ENCODE measurements around the gene SAP30L. TPM values are rescaled to one million over a fixed set of nuclear protein-coding genes. Genes with fewer than 3 reads are reported as not detected.

Gene SAP30L
- total RNA-seq, 1 donor from 2014 or later = 18.1 TPM

GRCh38 chr5:154428208-154428607, 17.6 kb upstream of the SAP30L start:
- TF ChIP-seq CTCF (IDR thresholded peaks at IDR 0.05; ENCODE audit: partially characterized antibody, unreplicated experiment) = no peak
- DNase-seq = no peak
- Mint-ChIP-seq H3K27ac (ENCODE audit: unreplicated experiment) (no peak overlapping the region), H3K9me3 (ENCODE audit: unreplicated experiment) (no peaks in the 10 kb centered on the region), H3K36me3 (ENCODE audit: unreplicated experiment) (no peaks in the 10 kb centered on the region), H3K27me3 (ENCODE audit: unreplicated experiment) (no peaks in the 10 kb centered on the region), H3K4me1 (ENCODE audit: low read depth, unreplicated experiment) (no peaks in the 10 kb centered on the region), H3K4me3 (ENCODE audit: unreplicated experiment) (no peak overlapping the region)

- DNase-seq = no peak
- Mint-ChIP-seq H3K4me1 (ENCODE audit: low read depth, unreplicated experiment) (no peaks in the 10 kb centered on the region), H3K27me3 (ENCODE audit: unreplicated experiment) (no peaks in the 10 kb centered on the region)
These were observed 16.5 kb upstream of the SAP30L start for GRCh38 chr5:154429341-154429740.

GRCh38 chr5:154430466-154430865, 15.3 kb upstream of the SAP30L start:
- no peaks in the 10 kb centered on the region for H3K27me3 Mint-ChIP-seq (ENCODE audit: unreplicated experiment)
- H3K4me1 Mint-ChIP-seq (ENCODE audit: low read depth, unreplicated experiment) = no peaks in the 10 kb centered on the region
- TF ChIP-seq CTCF (IDR thresholded peaks at IDR 0.05; ENCODE audit: partially characterized antibody, unreplicated experiment) = no peak
- H3K4me3 Mint-ChIP-seq (ENCODE audit: unreplicated experiment) = no peak overlapping the region
- no peak overlapping the region for H3K27ac Mint-ChIP-seq (ENCODE audit: unreplicated experiment)
- no peaks in the 10 kb centered on the region for H3K9me3 Mint-ChIP-seq (ENCODE audit: unreplicated experiment)
- H3K36me3 Mint-ChIP-seq (ENCODE audit: unreplicated experiment) = no peaks in the 10 kb centered on the region
- no peak for DNase-seq

More at GRCh38 chr5:154429341-154429740, 16.5 kb upstream of the SAP30L start:
- H3K27ac Mint-ChIP-seq (ENCODE audit: unreplicated experiment) = no peak overlapping the region
- no peak overlapping the region for H3K4me3 Mint-ChIP-seq (ENCODE audit: unreplicated experiment)
- H3K36me3 Mint-ChIP-seq (ENCODE audit: unreplicated experiment) = no peaks in the 10 kb centered on the region
- TF ChIP-seq CTCF (IDR thresholded peaks at IDR 0.05; ENCODE audit: partially characterized antibody, unreplicated experiment) = no peak
- no peaks in the 10 kb centered on the region for H3K9me3 Mint-ChIP-seq (ENCODE audit: unreplicated experiment)

GRCh38 chr5:154430961-154431630, 14.7 kb upstream of the SAP30L start:
- no peak for DNase-seq
- H3K9me3 Mint-ChIP-seq (ENCODE audit: unreplicated experiment) = no peaks in the 10 kb centered on the region
- no peak for TF ChIP-seq CTCF (IDR thresholded peaks at IDR 0.05; ENCODE audit: partially characterized antibody, unreplicated experiment)
- no peaks in the 10 kb centered on the region for H3K4me1 Mint-ChIP-seq (ENCODE audit: low read depth, unreplicated experiment)
- no peaks in the 10 kb centered on the region for H3K27me3 Mint-ChIP-seq (ENCODE audit: unreplicated experiment)
- no peak overlapping the region for H3K4me3 Mint-ChIP-seq (ENCODE audit: unreplicated experiment)
- H3K27ac Mint-ChIP-seq (ENCODE audit: unreplicated experiment) = no peak overlapping the region
- H3K36me3 Mint-ChIP-seq (ENCODE audit: unreplicated experiment) = no peaks in the 10 kb centered on the region

GRCh38 chr5:154435226-154435625, 10.6 kb upstream of the SAP30L start:
- no peaks in the 10 kb centered on the region for H3K9me3 Mint-ChIP-seq (ENCODE audit: unreplicated experiment)

More at GRCh38 chr5:154435226-154435625, 10.6 kb upstream of the SAP30L start:
- no peak for DNase-seq
- H3K4me3 Mint-ChIP-seq (ENCODE audit: unreplicated experiment) = no peak overlapping the region
- no peak for TF ChIP-seq CTCF (IDR thresholded peaks at IDR 0.05; ENCODE audit: partially characterized antibody, unreplicated experiment)
- no peaks in the 10 kb centered on the region for H3K27me3 Mint-ChIP-seq (ENCODE audit: unreplicated experiment)
- no peaks in the 10 kb centered on the region for H3K4me1 Mint-ChIP-seq (ENCODE audit: low read depth, unreplicated experiment)
- H3K27ac Mint-ChIP-seq (ENCODE audit: unreplicated experiment) = no peak overlapping the region
- H3K36me3 Mint-ChIP-seq (ENCODE audit: unreplicated experiment) = no peaks in the 10 kb centered on the region

Measured in glutamatergic neuron (in vitro differentiated cells).